CD4-positive, CD25-positive, alpha-beta regulatory T cell (primary cell): ENCODE results near the gene DPP3. TPM values are rescaled to one million over a fixed set of nuclear protein-coding genes. Genes with fewer than 3 reads are reported as not detected.

ENCODE experiments used
- ATAC-seq, 2 donors: fragments of 150-1000 bp; cut with Tn5 transposase; one replicate each; pipeline ENCODE4 v1.10.0; 2021; ENCODE audit warnings: low read depth in 2 of 2, moderate number of reproducible peaks in 2 of 2, moderate library complexity in 1 of 2
- DNase-seq, 3 donors: peaks; one replicate each; pipeline versions ENCODE4 v3.0.0 to v3.0.0-alpha.2; 2012 to 2022; ENCODE audit warnings: mixed read lengths in 1 of 3
- H3K27ac ChIP-seq: one replicate; pipeline ENCODE4 v1.7.0; 2013; ENCODE audit warnings: mild to moderate bottlenecking, low read length; ENCODE audit not compliant: insufficient read depth, poor library complexity, severe bottlenecking
- H3K27me3 ChIP-seq: one replicate; pipeline ENCODE4 v1.7.0; 2013; ENCODE audit warnings: low read length; ENCODE audit not compliant: control insufficient read depth, insufficient read depth
- H3K36me3 ChIP-seq: one replicate; pipeline ENCODE4 v1.7.0; 2013; ENCODE audit warnings: mild to moderate bottlenecking, low read length, moderate library complexity; ENCODE audit not compliant: control insufficient read depth, insufficient read depth
- H3K4me1 ChIP-seq: 2 replicates; pipeline ENCODE4 v1.7.0; 2013; ENCODE audit warnings: mild to moderate bottlenecking, low read length; ENCODE audit not compliant: insufficient read depth, control insufficient read depth, poor library complexity, severe bottlenecking
- H3K4me3 ChIP-seq: one replicate; pipeline ENCODE4 v1.7.0; 2013; ENCODE audit warnings: low read depth, mild to moderate bottlenecking, low read length, moderate library complexity
- H3K9me3 ChIP-seq, 2 experiments: 1 replicate in 1 of 2; 2 replicates in 1 of 2; pipeline ENCODE4 v1.7.0; 2013; ENCODE audit warnings: low read length in 2 of 2, mild to moderate bottlenecking in 1 of 2, moderate library complexity in 1 of 2; ENCODE audit not compliant: control insufficient read depth in 2 of 2
- H3K27ac Mint-ChIP-seq, 3 donors: one replicate each; pipeline ENCODE4 v1.8.0; 2020 to 2022; ENCODE audit warnings: mild to moderate bottlenecking in 3 of 3, mixed read lengths in 3 of 3, moderate library complexity in 2 of 3
- H3K27me3 Mint-ChIP-seq: one replicate; pipeline ENCODE4 v1.8.0; 2022; ENCODE audit warnings: mild to moderate bottlenecking, mixed read lengths
- H3K36me3 Mint-ChIP-seq: one replicate; pipeline ENCODE4 v1.8.0; 2020; ENCODE audit warnings: mixed read lengths
- H3K4me1 Mint-ChIP-seq, 4 donors: one replicate each; pipeline ENCODE4 v1.8.0; 2020 to 2022; ENCODE audit warnings: mixed read lengths in 4 of 4, mild to moderate bottlenecking in 1 of 4
- H3K4me3 Mint-ChIP-seq, 4 donors: one replicate each; pipeline ENCODE4 v1.8.0; 2020 to 2022; ENCODE audit warnings: mild to moderate bottlenecking in 4 of 4, mixed read lengths in 4 of 4, moderate library complexity in 3 of 4
- H3K9me3 Mint-ChIP-seq, 7 donors: one replicate each; pipeline ENCODE4 v1.8.0; 2020 to 2022; ENCODE audit warnings: mixed read lengths in 7 of 7, mild to moderate bottlenecking in 3 of 7, moderate library complexity in 2 of 7
- polyA plus RNA-seq, 4 donors: library from polyadenylated mRNA; unstranded; fragments of 300-500 nt; fragmentation: Illumina TruSeq; gene quantifications; one replicate each; pipeline ENCODE4 v1.2.3, GENCODE V29; 2021
- total RNA-seq: library from RNA; stranded (reverse); gene quantifications from one replicate; pipeline ENCODE4 v1.2.3, GENCODE V29; 2022

DPP3 gene
- total and polyA plus RNA-seq, 5 donors from 2014 or later = 27.1 to 38.7 (median 29.5) TPM

- H3K27me3 ChIP-seq = no peaks in the 10 kb centered on the region
- peaks cover 6% of the 10 kb centered on the region for H3K36me3 Mint-ChIP-seq
- no peaks in the 10 kb centered on the region for H3K9me3 ChIP-seq
- H3K9me3 Mint-ChIP-seq = no peaks in the 10 kb centered on the region
- H3K4me3 ChIP-seq = no peak overlapping the region
- peak overlapping the region; percentile 5 for H3K27ac ChIP-seq
- DNase-seq (no peak), ATAC-seq (no peak)
- peaks cover 23% of the 10 kb centered on the region for H3K4me1 ChIP-seq
- peaks cover 4% of the 10 kb centered on the region for H3K27me3 Mint-ChIP-seq
- peak overlapping the region; percentile 22 to 87 (median 62) for H3K4me3 Mint-ChIP-seq
- peaks cover 1% of the 10 kb centered on the region for H3K36me3 ChIP-seq
- H3K27ac Mint-ChIP-seq = peak overlapping the region in 1 of 3 donors; percentile 33
- peaks cover 0 to 33% (median 23%) of the 10 kb centered on the region in 4 donors for H3K4me1 Mint-ChIP-seq
Measured at GRCh38 chr11:66477263-66478201, 2.7 kb upstream of the DPP3 start.

GRCh38 chr11:66478729-66479393 is 1.4 kb upstream of the DPP3 start:
- ATAC-seq (no peak), DNase-seq (peak in 2 of 3 donors; percentile 41 to 59)
- H3K4me1 ChIP-seq = peaks cover 23% of the 10 kb centered on the region
- H3K27ac ChIP-seq = no peak overlapping the region
- Mint-ChIP-seq H3K27me3 (peaks cover 4% of the 10 kb centered on the region), H3K27ac (peak overlapping the region; percentile 32 to 94 (median 90)), H3K9me3 (no peaks in the 10 kb centered on the region), H3K4me3 (peak overlapping the region; percentile 91 to 96 (median 94)), H3K36me3 (peaks cover 8% of the 10 kb centered on the region), H3K4me1 (peaks cover 0 to 38% (median 30%) of the 10 kb centered on the region in 4 donors)
- no peaks in the 10 kb centered on the region for H3K27me3 ChIP-seq
- H3K9me3 ChIP-seq = no peaks in the 10 kb centered on the region
- H3K4me3 ChIP-seq = peak overlapping the region; percentile 79
- peaks cover 6% of the 10 kb centered on the region for H3K36me3 ChIP-seq

- Histone ChIP-seq H3K36me3 (peaks cover 6% of the 10 kb centered on the region), H3K4me3 (peak overlapping the region; percentile 79), H3K27me3 (no peaks in the 10 kb centered on the region), H3K9me3 (no peaks in the 10 kb centered on the region), H3K27ac (peak overlapping the region; percentile 76), H3K4me1 (peaks cover 23% of the 10 kb centered on the region)
- peaks cover 0 to 39% (median 30%) of the 10 kb centered on the region in 4 donors for H3K4me1 Mint-ChIP-seq
- no peak for DNase-seq
- H3K36me3 Mint-ChIP-seq = peaks cover 4% of the 10 kb centered on the region
- peak overlapping the region; percentile 91 to 96 (median 94) for H3K4me3 Mint-ChIP-seq
- no peaks in the 10 kb centered on the region for H3K9me3 Mint-ChIP-seq
- peak overlapping the region; percentile 43 to 94 (median 90) for H3K27ac Mint-ChIP-seq
- peaks cover 4% of the 10 kb centered on the region for H3K27me3 Mint-ChIP-seq
- ATAC-seq = no peak
Measured at GRCh38 chr11:66479394-66480116, 679 bp upstream of the DPP3 start.

- ATAC-seq = no peak
- Mint-ChIP-seq H3K27me3 (no peaks in the 10 kb centered on the region), H3K4me1 (peaks cover 0 to 20% (median 16%) of the 10 kb centered on the region in 4 donors), H3K27ac (no peak overlapping the region), H3K4me3 (no peak overlapping the region), H3K36me3 (peaks cover 23% of the 10 kb centered on the region), H3K9me3 (no peaks in the 10 kb centered on the region)
- H3K27ac ChIP-seq = no peak overlapping the region
- no peak for DNase-seq
- H3K36me3 ChIP-seq = peaks cover 41% of the 10 kb centered on the region
- H3K9me3 ChIP-seq = no peaks in the 10 kb centered on the region
- H3K27me3 ChIP-seq = no peaks in the 10 kb centered on the region
- H3K4me3 ChIP-seq = no peak overlapping the region
- peaks cover 12% of the 10 kb centered on the region for H3K4me1 ChIP-seq
Measured at GRCh38 chr11:66484806-66485380, 4.7 kb downstream of the DPP3 start.

- H3K9me3 Mint-ChIP-seq = no peaks in the 10 kb centered on the region
- no peak overlapping the region for H3K4me3 Mint-ChIP-seq
- peaks cover 27% of the 10 kb centered on the region for H3K36me3 Mint-ChIP-seq
- H3K27ac ChIP-seq = no peak overlapping the region
- H3K36me3 ChIP-seq = peaks cover 48% of the 10 kb centered on the region
- no peaks in the 10 kb centered on the region for H3K27me3 ChIP-seq
- DNase-seq (no peak), ATAC-seq (no peak)
- peaks cover 0 to 2% (median under 1%) of the 10 kb centered on the region in 4 donors for H3K4me1 Mint-ChIP-seq
- no peak overlapping the region for H3K27ac Mint-ChIP-seq
- no peak overlapping the region for H3K4me3 ChIP-seq
- no peaks in the 10 kb centered on the region for H3K9me3 ChIP-seq
- H3K4me1 ChIP-seq = no peaks in the 10 kb centered on the region
- no peaks in the 10 kb centered on the region for H3K27me3 Mint-ChIP-seq
Measured at GRCh38 chr11:66488957-66489356, 8.7 kb downstream of the DPP3 start.

- DNase-seq (no peak), ATAC-seq (no peak)
- Mint-ChIP-seq H3K27me3 (no peaks in the 10 kb centered on the region), H3K36me3 (peaks cover 27% of the 10 kb centered on the region), H3K4me1 (peaks cover 0 to 2% (median 0%) of the 10 kb centered on the region in 4 donors), H3K27ac (no peak overlapping the region), H3K4me3 (no peak overlapping the region), H3K9me3 (no peaks in the 10 kb centered on the region)
- Histone ChIP-seq H3K27me3 (no peaks in the 10 kb centered on the region), H3K36me3 (peaks cover 50% of the 10 kb centered on the region), H3K4me1 (no peaks in the 10 kb centered on the region), H3K4me3 (no peak overlapping the region), H3K9me3 (no peaks in the 10 kb centered on the region), H3K27ac (no peak overlapping the region)
Measured at GRCh38 chr11:66489636-66490035, 9.4 kb downstream of the DPP3 start.

GRCh38 chr11:66491315-66491935 is 11.2 kb downstream of the DPP3 start:
- H3K4me1 ChIP-seq = no peaks in the 10 kb centered on the region
- peaks cover 36% of the 10 kb centered on the region for H3K36me3 ChIP-seq
- H3K4me1 Mint-ChIP-seq = no peaks in the 10 kb centered on the region
- H3K27me3 ChIP-seq = no peaks in the 10 kb centered on the region
- H3K9me3 ChIP-seq = no peaks in the 10 kb centered on the region
- no peak for DNase-seq
- no peak for ATAC-seq
- peaks cover 20% of the 10 kb centered on the region for H3K36me3 Mint-ChIP-seq
- no peak overlapping the region for H3K4me3 ChIP-seq
- H3K27ac ChIP-seq = no peak overlapping the region
- H3K27me3 Mint-ChIP-seq = no peaks in the 10 kb centered on the region
- H3K27ac Mint-ChIP-seq = no peak overlapping the region
- no peaks in the 10 kb centered on the region for H3K9me3 Mint-ChIP-seq
- H3K4me3 Mint-ChIP-seq = no peak overlapping the region
